HG02943 (cell line): ENCODE measurements around the gene CST11.

Experiments used
- ATAC-seq: cut with Tn5 transposase; IDR thresholded peaks from one replicate; pipeline ENCODE4 v1.9.1; 2021; ENCODE audit warnings: mild to moderate bottlenecking, low read depth, moderate library complexity; ENCODE audit not compliant: unreplicated experiment

The CST11 gene

DNA sequence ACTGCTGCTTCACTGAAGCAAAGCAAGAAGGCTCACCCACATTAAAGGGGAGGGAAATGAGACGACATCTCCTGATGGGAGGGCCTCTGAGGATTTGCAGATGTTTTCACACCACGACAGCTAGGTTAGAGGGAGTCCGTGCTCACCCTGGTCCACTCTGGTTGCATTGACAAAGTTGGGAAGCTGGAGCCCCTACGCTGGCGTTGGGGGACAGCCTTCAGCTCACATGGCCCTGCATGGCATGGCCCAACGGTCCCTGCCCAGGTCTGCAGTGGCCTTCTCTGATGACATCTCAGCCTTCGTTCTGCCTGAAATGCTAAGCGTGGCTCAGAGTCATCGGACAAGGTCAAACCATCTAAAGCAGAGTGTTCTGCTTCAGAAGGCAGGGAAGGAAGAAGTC, 27.5 kb downstream of the CST11 start:
- no peak for ATAC-seq

DNA sequence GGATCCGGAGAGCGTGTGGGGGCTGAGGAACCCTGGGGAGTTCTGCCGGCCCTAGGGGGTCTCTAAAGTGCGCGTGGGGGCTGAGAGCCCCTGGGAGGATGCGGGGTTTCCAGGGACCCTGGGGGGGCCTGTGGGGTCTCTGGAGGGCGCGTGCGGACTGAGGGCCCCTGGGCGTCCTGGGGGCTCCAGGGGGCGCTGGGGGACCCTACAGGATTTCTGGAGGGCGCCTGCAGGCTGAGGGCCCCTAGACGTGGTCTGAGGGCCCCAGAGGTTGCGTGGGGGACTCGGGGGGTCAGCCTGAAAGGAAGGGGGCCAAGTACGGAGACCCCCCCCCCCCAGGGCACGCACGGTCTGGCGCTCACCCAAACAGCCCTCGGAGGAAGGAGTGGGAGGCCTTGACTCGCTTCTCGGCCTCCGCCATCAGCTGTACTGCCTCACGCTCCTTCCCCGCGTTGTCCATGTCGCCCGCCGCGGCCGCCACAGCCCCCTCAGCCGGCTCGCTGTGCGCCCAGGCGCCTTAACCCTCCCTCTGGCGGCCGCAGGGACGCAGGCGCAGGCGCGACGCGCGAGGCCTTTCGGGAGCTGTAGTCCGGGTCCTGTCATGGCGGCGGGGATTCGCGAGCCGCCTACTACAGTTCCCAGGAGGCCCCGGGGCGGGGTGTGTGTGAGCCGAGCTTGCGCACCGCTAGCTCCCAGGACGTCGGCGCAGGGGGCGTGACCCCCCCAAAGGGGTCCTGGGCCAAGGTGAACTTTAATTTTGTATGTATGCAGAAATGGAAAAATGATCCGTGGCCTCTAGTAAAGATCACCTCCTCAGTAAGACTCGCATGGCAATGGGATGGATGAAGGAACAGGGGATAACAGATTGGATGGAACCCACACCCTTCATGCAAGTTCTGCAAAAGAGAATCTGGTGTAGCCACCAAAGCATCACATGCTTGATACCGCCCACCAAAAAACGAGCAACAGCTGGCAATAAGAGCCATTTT, 31.4 kb downstream of the CST11 start, which contains the start of gene NAPB:
NAPB (minus strand) TSS at position 546 of the 989 bp plus-strand sequence; CDS start at position 460, 86 bp downstream.
- peak; percentile 93 for ATAC-seq

DNA sequence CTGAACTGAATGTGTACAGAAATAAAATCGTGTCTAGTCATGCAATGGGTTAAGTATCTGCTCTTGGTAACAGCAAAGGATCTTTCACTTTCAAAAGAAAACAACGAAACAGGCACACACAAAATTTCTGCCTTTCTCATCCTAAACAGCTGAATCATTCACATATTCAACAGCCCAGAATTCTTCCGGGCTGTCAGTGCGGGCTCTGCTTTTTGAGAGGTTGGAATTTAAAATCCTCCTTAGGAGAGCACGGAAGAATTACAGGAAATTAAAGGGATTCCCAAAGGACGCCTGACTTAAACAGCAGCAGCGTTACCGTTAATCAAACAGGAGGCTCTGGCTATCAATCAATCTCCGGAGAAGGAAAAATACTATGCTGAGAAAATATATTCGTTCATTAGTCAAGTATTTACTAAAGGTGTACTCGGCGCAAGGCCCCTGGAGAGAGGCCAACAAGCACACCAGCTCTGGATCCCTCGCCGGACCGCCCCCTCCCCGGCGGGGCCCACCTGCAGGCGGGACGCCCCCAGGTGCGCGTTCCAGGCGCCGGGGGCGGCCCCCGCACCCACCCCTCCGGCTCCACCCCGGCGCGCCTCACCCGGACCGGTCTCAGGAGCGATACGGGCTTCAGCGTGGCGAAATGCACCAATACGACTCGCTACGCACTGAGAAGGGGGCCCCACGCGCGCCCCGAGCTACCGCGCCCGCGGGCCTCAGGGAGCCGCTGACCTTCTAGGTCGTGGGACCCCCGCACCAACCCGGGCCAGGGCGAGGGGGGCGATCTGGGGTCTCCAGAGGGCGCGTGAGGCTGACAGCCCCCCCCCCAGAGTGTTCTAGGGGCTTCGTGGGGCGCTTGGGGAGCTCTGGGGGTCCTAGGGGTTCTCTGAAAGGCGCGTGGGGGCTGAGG, 32.4 kb downstream of the CST11 start:
- ATAC-seq: no peak

DNA sequence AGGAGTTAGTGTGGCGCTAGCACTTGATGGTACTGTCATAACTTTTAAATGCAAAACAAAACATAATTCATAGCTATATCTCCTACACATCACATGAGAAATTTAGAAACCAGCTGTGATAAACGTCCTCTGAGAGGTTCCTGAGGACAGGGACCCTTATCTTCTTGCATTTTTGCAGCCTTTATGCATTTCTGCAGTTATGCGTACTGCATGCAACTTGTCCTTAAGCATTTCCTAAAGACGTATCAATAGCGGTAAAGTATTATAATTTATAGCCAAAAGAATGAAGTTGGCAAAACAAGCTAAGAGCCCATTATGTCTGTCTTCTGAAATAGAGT, 33.0 kb downstream of the CST11 start:
- no peak for ATAC-seq

GRCh38 chr20:23417861-23418260, 34.8 kb downstream of the CST11 start:
- ATAC-seq: no peak

DNA sequence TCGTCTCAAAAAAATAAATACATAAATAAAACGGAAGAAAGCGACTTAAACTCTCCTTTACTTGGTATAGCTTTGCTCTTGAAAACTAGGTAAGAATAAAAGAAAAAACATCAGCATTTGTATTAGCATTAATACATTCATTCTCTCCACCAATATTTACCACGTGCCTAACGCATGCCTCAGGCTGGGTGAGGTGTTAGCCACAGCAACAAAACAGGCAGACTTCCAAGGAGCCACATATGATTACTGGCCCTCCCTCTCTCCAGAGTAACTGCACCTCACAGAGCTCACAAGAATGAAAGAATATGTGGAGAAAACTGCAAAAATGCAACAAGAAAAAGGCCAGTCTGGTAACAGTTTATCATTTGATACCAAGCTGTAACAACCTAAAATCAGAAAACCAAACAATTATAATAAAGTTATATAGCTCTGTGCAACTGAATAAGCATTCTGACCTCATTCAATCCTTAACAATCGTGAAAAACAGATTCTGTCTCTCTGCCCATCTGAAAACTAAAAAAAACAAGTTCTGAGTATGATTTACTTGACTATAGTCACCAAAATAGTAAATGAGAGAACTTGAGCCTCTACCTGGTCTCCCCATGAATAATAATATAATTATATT, 36.6 kb downstream of the CST11 start:
- no peak for ATAC-seq

DNA sequence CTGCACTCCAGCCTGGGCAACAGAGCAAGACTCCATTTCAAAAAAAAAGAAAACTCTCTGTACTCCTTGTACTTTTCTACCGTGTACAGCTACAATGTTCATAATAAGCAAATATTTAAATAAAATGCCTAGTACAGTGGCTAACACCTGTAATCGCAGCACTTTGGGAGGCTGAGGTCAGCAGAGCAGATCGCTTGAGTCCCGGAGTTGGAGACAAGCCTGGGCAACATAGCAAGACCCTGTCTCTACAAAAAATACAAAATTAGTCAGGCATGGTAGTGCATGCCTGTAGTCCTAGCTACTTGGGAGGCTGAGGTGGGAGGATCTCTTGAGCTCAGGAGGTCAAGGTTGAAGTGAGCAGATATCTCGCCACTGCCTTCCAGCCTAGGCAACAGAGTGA, 37.1 kb downstream of the CST11 start:
- no peak for ATAC-seq

- no peak for ATAC-seq
Observed at GRCh38 chr20:23414526-23415188, 38.0 kb downstream of the CST11 start.

DNA sequence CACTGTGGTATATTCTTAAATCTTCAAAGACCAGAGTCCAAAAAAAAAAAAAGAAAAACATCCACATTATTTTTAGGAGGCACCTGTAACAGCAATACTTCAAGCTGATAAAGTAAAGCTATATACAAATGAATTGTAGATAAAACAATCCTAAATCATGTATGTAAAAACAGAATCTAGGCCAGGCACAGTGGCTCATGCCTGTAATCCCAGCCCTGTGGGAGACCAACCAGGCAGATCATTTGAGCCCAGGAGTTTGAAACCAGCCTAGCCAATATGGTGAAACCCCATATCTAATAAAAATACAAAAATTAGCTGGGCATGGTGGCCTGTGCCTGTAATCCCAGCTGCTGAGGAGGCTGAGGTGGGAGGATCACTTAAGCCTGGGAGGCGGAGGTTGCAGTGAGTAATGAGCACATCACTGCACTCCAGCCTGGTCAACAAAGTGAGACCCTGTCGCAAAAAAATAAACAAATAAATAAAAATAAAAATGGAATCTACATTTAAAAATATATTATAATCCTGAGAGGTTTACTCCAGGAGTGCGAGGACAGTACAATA, 38.7 kb downstream of the CST11 start:
- no peak for ATAC-seq

DNA sequence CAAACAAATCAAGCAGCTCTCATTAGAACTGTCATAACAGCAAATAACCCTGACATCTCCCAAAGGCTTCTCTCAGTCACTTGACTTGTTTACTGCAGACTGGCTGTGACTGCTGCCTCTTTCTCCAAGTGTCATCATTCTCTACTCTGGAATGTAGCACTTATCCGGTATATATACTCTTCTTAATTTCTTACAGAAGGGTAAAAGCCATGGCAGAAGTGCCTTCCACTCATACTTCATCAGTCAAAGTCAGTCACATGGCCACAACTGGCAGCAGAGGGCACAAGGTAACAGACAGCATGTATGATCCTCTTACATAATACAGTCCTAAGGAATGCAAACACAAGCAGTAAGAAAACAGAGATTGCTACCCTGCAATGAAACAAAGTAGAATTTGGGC, 40.6 kb downstream of the CST11 start:
- no peak for ATAC-seq

- no peak for ATAC-seq
Observed at GRCh38 chr20:23410916-23411695, 41.6 kb downstream of the CST11 start.

GRCh38 chr20:23409800-23410199, 42.9 kb downstream of the CST11 start:
- no peak for ATAC-seq

GRCh38 chr20:23408957-23409356, 43.7 kb downstream of the CST11 start:
- ATAC-seq: no peak

DNA sequence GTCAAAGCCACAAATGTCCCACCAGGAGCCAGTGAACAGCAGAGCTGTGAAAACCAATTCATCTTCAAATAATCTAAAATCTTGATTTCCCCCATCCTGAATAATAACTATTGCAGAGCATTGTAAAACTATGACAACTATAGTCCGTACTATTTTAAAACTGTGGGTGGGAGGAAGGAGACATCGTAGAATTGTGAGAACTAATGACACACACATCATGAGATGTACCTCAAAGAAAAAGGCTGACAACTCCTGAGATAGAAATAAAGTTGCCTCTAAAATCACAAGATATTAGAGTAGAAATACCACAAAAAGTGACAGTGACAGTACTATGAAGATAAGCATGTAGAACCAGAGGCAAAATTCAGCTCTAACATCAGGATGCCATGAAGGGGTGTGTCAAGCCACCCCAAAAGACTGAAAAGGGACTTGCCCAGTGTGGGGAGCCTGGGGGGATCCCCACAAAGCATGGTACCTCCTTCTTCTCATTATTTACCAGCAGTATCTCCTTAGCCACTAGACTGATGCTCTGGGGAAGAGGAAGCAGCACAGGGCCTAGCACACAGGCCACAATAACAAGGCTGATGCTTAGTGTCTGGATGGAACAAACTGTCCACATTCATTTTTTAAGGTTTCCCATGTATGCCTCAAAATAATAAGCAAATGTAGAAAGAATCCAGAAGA, 44.8 kb downstream of the CST11 start:
- no peak for ATAC-seq

GRCh38 chr20:23406880-23407279, 45.8 kb downstream of the CST11 start:
- ATAC-seq: no peak

DNA sequence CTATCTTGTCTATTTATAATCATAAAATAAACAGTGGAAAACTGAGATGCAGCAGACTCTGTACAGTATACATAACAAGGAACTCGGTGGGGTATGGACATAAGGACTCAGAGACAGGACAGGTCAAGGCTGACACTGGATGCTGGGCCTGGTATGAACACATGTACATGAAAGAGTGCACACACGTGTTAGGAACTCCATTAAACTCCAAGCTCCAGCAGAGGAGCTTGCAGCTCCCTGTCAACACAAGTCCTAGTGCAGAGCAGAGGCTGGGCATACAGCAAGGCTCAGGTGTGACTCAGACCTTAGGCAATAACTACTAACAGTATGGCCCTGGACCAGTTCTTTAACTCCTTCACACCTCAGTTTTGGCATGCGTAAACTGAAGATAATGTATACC, 48.5 kb downstream of the CST11 start:
- no peak for ATAC-seq

- no peak for ATAC-seq
Observed at GRCh38 chr20:23403751-23404150, 48.9 kb downstream of the CST11 start.

DNA sequence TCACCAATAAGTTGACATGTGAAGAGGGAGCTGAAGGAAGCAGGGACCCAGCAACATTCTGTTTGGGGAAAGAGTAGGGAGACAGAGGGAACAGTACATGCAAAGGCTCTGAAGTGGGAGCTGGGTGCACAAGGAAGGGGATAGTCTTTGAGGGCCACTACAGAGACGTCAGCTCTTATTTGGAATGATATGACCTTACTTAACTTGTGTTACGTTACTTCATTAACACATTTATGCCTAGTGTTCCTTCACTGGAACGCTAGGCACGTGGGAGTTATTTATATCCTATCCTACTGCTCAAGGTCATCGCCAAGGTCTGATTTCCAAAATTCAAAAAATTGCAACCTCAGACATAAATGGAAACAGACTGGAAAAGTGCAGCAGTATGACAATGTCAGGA, 51.6 kb downstream of the CST11 start:
- ATAC-seq: no peak
